ENCODE measurements around the gene TAOK1.

- TF ChIP-seq, protein P1, sequence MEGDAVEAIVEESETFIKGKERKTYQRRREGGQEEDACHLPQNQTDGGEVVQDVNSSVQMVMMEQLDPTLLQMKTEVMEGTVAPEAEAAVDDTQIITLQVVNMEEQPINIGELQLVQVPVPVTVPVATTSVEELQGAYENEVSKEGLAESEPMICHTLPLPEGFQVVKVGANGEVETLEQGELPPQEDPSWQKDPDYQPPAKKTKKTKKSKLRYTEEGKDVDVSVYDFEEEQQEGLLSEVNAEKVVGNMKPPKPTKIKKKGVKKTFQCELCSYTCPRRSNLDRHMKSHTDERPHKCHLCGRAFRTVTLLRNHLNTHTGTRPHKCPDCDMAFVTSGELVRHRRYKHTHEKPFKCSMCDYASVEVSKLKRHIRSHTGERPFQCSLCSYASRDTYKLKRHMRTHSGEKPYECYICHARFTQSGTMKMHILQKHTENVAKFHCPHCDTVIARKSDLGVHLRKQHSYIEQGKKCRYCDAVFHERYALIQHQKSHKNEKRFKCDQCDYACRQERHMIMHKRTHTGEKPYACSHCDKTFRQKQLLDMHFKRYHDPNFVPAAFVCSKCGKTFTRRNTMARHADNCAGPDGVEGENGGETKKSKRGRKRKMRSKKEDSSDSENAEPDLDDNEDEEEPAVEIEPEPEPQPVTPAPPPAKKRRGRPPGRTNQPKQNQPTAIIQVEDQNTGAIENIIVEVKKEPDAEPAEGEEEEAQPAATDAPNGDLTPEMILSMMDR (IDR thresholded peaks at IDR 0.05) = no peak
- TF ChIP-seq, protein P2, sequence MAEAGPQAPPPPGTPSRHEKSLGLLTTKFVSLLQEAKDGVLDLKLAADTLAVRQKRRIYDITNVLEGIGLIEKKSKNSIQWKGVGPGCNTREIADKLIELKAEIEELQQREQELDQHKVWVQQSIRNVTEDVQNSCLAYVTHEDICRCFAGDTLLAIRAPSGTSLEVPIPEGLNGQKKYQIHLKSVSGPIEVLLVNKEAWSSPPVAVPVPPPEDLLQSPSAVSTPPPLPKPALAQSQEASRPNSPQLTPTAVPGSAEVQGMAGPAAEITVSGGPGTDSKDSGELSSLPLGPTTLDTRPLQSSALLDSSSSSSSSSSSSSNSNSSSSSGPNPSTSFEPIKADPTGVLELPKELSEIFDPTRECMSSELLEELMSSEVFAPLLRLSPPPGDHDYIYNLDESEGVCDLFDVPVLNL (CRISPR knock-in tag; IDR thresholded peaks at IDR 0.05; ENCODE audit: borderline replicate concordance, low read depth) = no peak
- TF ChIP-seq, protein P3, sequence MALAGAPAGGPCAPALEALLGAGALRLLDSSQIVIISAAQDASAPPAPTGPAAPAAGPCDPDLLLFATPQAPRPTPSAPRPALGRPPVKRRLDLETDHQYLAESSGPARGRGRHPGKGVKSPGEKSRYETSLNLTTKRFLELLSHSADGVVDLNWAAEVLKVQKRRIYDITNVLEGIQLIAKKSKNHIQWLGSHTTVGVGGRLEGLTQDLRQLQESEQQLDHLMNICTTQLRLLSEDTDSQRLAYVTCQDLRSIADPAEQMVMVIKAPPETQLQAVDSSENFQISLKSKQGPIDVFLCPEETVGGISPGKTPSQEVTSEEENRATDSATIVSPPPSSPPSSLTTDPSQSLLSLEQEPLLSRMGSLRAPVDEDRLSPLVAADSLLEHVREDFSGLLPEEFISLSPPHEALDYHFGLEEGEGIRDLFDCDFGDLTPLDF (CRISPR knock-in tag; IDR thresholded peaks at IDR 0.05) = no peak
- TF ChIP-seq TCF7 (CRISPR knock-in tag; IDR thresholded peaks at IDR 0.05; ENCODE audit: low read depth) = no peak
- no peak for TF ChIP-seq NR3C1 (CRISPR knock-in tag; conservative IDR thresholded peaks at IDR 0.05; ENCODE audit: low read depth)
- TF ChIP-seq TEAD4 (CRISPR knock-in tag; IDR thresholded peaks at IDR 0.05) = no peak
- no peak for TF ChIP-seq CREM (CRISPR knock-in tag; IDR thresholded peaks at IDR 0.05)
- no peak for TF ChIP-seq AFF4 (CRISPR knock-in tag; IDR thresholded peaks at IDR 0.05; ENCODE audit: borderline replicate concordance)
- TF ChIP-seq NR2C2 (CRISPR knock-in tag; IDR thresholded peaks at IDR 0.05) = no peak
- TF ChIP-seq SMAD4 (CRISPR knock-in tag; IDR thresholded peaks at IDR 0.05) = no peak
These were observed 93.3 kb downstream of the TAOK1 start for GRCh38 chr17:29483503-29483902.
